Choroid plexus epithelial cell (primary cell): ENCODE results near the gene BICRA.

Source experiments
- DNase-seq: peaks from one replicate; pipeline ENCODE4 v3.0.0-alpha.2; 2010; ENCODE audit warnings: low read depth
- H3K4me3 ChIP-seq: 2 replicates; pipeline ENCODE4 v1.5.1; 2011; ENCODE audit warnings: low read depth, mild to moderate bottlenecking, control low read depth, low read length, moderate library complexity
- TF ChIP-seq, protein P1 (sequence below): conservative IDR thresholded peaks from 2 replicates; pipeline ENCODE4 v1.5.1; 2011; ENCODE audit warnings: low read depth, mild to moderate bottlenecking, control low read depth, inconsistent platforms, low read length, moderate library complexity

Gene BICRA

DNA sequence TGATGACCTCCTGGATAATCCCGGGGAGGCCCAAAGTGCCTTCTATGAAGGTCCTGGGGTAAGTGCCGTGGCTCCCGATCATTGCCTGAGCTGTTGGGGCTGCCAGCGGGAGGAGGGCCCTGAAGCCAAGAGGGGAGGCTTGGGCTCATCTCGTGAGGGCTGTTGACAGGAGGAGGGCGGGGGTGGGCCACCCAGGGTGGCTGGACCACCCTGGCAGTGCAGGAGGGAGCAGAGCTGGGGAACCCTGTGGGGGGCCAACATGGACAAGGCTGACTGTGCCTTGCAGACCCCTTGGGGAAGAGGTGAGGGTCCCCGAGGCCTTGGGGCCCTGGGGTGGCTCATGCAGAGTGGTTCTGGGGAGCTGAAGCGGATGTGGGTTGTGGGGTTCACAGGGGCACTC is 66.9 kb downstream of the BICRA start:
- no peak overlapping the region for H3K4me3 ChIP-seq
- TF ChIP-seq, protein P1, sequence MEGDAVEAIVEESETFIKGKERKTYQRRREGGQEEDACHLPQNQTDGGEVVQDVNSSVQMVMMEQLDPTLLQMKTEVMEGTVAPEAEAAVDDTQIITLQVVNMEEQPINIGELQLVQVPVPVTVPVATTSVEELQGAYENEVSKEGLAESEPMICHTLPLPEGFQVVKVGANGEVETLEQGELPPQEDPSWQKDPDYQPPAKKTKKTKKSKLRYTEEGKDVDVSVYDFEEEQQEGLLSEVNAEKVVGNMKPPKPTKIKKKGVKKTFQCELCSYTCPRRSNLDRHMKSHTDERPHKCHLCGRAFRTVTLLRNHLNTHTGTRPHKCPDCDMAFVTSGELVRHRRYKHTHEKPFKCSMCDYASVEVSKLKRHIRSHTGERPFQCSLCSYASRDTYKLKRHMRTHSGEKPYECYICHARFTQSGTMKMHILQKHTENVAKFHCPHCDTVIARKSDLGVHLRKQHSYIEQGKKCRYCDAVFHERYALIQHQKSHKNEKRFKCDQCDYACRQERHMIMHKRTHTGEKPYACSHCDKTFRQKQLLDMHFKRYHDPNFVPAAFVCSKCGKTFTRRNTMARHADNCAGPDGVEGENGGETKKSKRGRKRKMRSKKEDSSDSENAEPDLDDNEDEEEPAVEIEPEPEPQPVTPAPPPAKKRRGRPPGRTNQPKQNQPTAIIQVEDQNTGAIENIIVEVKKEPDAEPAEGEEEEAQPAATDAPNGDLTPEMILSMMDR, result no peak

DNA sequence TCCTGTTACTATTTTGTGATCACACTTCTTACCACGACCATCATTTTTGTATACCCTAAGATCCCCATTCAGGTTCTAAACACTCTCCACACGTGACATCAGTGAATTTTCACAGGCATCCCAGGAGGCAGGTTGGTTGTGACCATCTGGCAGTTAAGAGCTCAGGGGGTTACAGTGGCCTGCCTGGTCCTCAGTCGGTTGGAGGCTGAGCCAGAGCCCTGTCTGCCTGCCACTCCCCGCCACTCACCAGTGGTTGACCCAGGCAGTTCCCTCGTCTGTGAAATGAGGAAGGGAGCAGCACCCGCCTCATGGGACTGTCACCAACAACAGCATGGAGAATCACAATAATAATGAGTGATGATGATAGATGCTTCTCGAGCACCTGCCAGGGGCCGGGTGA is 67.9 kb downstream of the BICRA start:
- TF ChIP-seq, protein P1, result no peak

More for the DNA sequence above, 66.9 kb downstream of the BICRA start:
- no peak for DNase-seq

DNA sequence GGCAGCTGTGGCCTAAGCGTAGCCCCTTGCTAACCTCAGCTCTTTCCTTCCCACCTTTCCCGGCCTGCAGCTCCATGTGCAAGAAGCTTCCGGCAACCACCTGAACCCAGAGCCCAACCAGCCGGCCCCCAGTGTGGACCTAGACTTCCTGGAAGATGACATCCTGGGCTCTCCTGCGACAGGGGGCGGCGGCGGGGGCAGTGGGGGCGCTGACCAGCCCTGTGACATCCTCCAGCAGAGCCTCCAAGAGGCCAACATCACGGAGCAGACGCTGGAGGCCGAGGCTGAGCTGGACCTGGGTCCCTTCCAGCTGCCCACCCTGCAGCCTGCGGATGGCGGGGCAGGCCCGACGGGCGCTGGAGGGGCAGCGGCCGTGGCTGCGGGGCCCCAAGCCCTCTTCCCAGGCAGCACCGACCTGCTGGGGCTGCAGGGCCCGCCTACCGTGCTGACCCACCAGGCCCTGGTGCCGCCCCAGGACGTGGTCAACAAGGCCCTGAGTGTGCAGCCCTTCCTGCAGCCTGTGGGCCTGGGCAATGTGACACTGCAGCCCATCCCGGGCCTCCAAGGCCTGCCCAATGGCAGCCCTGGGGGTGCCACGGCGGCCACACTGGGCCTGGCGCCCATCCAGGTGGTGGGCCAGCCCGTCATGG is 70.4 kb downstream of the BICRA start:
- H3K4me3 ChIP-seq, result no peak overlapping the region
- TF ChIP-seq, protein P1, result no peak
- DNase-seq, result no peak

More for the DNA sequence above, 67.9 kb downstream of the BICRA start:
- no peak for DNase-seq
- no peak overlapping the region for H3K4me3 ChIP-seq

DNA sequence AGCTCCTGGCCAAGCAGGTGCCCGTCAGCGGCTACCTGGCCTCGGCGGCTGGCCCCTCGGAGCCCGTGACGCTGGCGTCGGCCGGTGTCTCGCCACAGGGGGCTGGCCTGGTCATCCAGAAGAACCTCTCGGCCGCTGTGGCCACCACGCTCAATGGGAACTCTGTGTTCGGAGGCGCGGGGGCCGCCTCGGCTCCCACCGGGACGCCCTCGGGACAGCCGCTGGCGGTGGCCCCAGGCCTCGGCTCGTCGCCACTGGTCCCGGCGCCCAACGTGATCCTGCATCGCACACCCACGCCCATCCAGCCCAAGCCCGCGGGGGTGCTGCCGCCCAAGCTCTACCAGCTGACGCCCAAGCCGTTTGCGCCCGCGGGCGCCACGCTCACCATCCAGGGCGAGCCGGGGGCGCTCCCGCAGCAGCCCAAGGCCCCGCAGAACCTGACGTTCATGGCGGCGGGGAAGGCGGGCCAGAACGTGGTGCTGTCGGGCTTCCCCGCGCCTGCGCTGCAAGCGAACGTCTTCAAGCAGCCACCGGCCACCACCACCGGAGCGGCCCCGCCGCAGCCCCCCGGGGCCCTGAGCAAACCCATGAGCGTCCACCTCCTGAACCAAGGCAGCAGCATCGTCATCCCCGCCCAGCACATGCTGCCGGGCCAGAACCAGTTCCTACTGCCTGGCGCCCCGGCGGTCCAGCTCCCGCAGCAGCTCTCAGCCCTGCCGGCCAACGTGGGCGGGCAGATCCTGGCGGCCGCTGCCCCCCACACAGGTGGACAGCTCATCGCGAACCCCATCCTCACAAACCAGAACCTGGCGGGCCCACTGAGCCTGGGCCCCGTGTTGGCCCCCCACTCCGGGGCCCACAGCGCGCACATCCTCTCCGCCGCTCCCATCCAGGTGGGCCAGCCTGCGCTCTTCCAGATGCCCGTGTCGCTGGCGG is 71.3 kb downstream of the BICRA start:
- TF ChIP-seq, protein P1, result no peak
- no peak for DNase-seq
- no peak overlapping the region for H3K4me3 ChIP-seq

DNA sequence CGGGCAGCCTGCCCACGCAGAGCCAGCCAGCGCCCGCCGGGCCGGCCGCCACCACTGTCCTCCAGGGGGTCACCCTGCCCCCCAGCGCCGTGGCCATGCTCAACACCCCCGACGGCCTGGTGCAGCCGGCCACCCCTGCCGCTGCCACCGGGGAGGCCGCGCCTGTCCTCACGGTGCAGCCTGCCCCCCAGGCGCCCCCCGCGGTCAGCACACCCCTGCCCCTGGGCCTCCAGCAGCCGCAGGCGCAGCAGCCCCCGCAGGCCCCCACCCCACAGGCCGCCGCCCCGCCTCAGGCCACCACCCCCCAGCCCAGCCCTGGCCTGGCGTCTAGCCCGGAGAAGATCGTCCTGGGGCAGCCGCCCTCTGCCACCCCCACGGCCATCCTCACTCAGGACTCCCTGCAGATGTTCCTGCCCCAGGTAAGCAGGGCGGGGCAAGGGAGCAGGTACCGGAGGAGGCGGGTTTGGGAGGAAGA is 72.0 kb downstream of the BICRA start:
- TF ChIP-seq, protein P1, result no peak
- H3K4me3 ChIP-seq, result no peak overlapping the region
- no peak for DNase-seq

DNA sequence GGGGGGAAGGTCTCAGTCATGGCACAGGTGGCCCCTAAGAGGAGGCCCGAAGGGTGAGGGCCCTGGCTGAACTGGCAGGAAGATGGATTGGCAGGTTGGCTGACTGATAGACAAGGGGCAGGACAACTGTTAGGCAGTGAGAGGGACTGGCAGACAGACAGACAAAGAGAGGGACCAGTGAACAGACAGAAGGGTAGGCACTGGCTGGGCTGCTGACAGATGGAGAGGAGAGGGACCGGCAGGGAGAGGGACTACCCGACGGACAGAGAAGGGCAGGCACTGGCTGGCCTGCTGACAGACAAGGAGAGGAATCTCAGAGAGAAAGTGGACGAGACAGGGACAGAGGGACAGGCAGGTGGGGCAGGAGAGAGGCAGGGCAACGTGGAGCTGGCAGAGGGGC is 72.5 kb downstream of the BICRA start:
- TF ChIP-seq, protein P1, result no peak
- H3K4me3 ChIP-seq, result no peak overlapping the region
- no peak for DNase-seq

DNA sequence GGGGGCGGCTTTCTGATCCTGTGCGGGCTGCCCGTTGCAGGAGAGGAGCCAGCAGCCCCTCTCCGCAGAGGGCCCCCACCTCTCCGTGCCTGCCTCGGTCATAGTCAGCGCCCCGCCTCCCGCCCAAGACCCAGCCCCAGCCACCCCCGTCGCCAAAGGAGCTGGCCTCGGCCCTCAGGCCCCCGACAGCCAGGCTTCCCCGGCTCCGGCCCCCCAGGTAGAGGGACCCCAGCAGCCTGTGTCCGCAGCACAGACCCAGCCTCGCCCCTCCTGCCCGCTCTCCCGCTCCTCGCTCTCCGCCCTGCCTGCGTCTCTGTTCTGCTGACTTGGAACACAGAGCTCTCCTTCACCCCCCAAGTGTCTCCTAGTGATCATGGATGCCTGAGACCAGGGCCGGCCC is 73.0 kb downstream of the BICRA start:
- TF ChIP-seq, protein P1, result no peak
- no peak for DNase-seq
- H3K4me3 ChIP-seq, result no peak overlapping the region
